Thymus (tissue), 2 donors: ENCODE measurements around the gene CDC25C. TPM values are rescaled to one million over a fixed set of nuclear protein-coding genes. Genes with fewer than 3 reads are reported as not detected.

Experiments used
- polyA plus RNA-seq: library from polyadenylated mRNA; stranded (reverse); fragments of 200-250 nt; gene quantifications from one replicate; pipeline ENCODE4 v1.2.3, GENCODE V29; 2013
- total RNA-seq: library from RNA; stranded (reverse); fragments of 120-200 nt; gene quantifications from one replicate; pipeline ENCODE4 v1.2.4, GENCODE V29; 2013
- donor health status: healthy.

The CDC25C gene
- total and polyA plus RNA-seq, 2 donors = 1.9 to 12.9 TPM

Other genes with a start within 250 kb of the CDC25C start
- gene WNT8A, start 247.8 kb downstream of the CDC25C start, total RNA-seq = 0.05 TPM
- 0.09 TPM for gene WNT8A, start 247.8 kb downstream of the CDC25C start, polyA plus RNA-seq
- gene NME5, start 192.4 kb downstream of the CDC25C start, total RNA-seq = 1.2 TPM
- 4.3 TPM for gene NME5, start 192.4 kb downstream of the CDC25C start, polyA plus RNA-seq
- gene BRD8, start 153.2 kb downstream of the CDC25C start, total RNA-seq = 44.3 TPM
- 75.3 TPM for gene BRD8, start 153.2 kb downstream of the CDC25C start, polyA plus RNA-seq
- gene KIF20A, start 152.7 kb downstream of the CDC25C start, total RNA-seq = 40.0 TPM
- gene KIF20A, start 152.7 kb downstream of the CDC25C start, polyA plus RNA-seq = 3.7 TPM
- 27.9 TPM for gene CDC23, start 118.5 kb downstream of the CDC25C start, total RNA-seq
- gene CDC23, start 118.5 kb downstream of the CDC25C start, polyA plus RNA-seq = 18.8 TPM
- gene GFRA3, start 57.2 kb downstream of the CDC25C start, total RNA-seq = 0.14 TPM
- 2.1 TPM for gene GFRA3, start 57.2 kb downstream of the CDC25C start, polyA plus RNA-seq
- 16.7 TPM for gene FAM53C, start 6.5 kb upstream of the CDC25C start, total RNA-seq
- gene FAM53C, start 6.5 kb upstream of the CDC25C start, polyA plus RNA-seq = 16.7 TPM
- 43.2 TPM for gene KDM3B, start 20.9 kb upstream of the CDC25C start, total RNA-seq
- gene KDM3B, start 20.9 kb upstream of the CDC25C start, polyA plus RNA-seq = 40.0 TPM
- gene REEP2, start 107.3 kb upstream of the CDC25C start, total RNA-seq = 1.6 TPM
- 4.8 TPM for gene REEP2, start 107.3 kb upstream of the CDC25C start, polyA plus RNA-seq
- 7.1 TPM for gene EGR1, start 133.7 kb upstream of the CDC25C start, total RNA-seq
- gene EGR1, start 133.7 kb upstream of the CDC25C start, polyA plus RNA-seq = 56.3 TPM
- 56.8 TPM for gene ETF1, start 211.4 kb upstream of the CDC25C start, total RNA-seq
- 54.8 TPM for gene ETF1, start 211.4 kb upstream of the CDC25C start, polyA plus RNA-seq
- 169 TPM for gene HSPA9, start 243.6 kb upstream of the CDC25C start, total RNA-seq
- gene HSPA9, start 243.6 kb upstream of the CDC25C start, polyA plus RNA-seq = 94.0 TPM